Dermis microvascular lymphatic vessel endothelial cell (primary cell): ENCODE results near the gene LRRC14B. TPM values are rescaled to one million over a fixed set of nuclear protein-coding genes. Genes with fewer than 3 reads are reported as not detected.
"Not testable (repeated sequence)": the region's sequence is repeated elsewhere in the genome, so short reads cannot be mapped to it uniquely, and the experiment has no call there.

Experiments used
- DNase-seq, 2 donors: peaks; one replicate each; pipeline versions ENCODE4 v3.0.0 to v3.0.0-alpha.2; 2010; ENCODE audit warnings: low read depth in 2 of 2
- total RNA-seq: library from RNA; depleted of rRNA; stranded (reverse); fragments of >200 nt; gene quantifications from 2 replicates; pipeline ENCODE4 v1.2.1, GENCODE V29; 2014

LRRC14B gene
- total RNA-seq, 1 donor from 2014 or later, result not detected

- peak in 1 of 2 donors; percentile 47 for DNase-seq
Observed at GRCh38 chr5:206406-206805, 15.1 kb downstream of the LRRC14B start.

- DNase-seq, result no peak
Observed at GRCh38 chr5:206927-207536, 15.7 kb downstream of the LRRC14B start.

- no peak for DNase-seq
Observed at GRCh38 chr5:207599-207998, 16.3 kb downstream of the LRRC14B start.

- DNase-seq, result no peak
Observed at GRCh38 chr5:208449-209114, 17.3 kb downstream of the LRRC14B start.

- no peak for DNase-seq
Observed at GRCh38 chr5:213803-214395, 22.6 kb downstream of the LRRC14B start.

- not testable (repeated sequence) for DNase-seq
Observed at GRCh38 chr5:215256-215655, 24.0 kb downstream of the LRRC14B start.

GRCh38 chr5:216076-216475 is 24.8 kb downstream of the LRRC14B start:
- DNase-seq, result not testable (repeated sequence)

GRCh38 chr5:217494-218456 is 26.5 kb downstream of the LRRC14B start, which contains the start of the genes CCDC127 and SDHA:
CCDC127 (minus strand) TSS chr5:218153; CDS start chr5:216849, 1,304 bp downstream.
SDHA (plus strand) TSS chr5:218320; CDS start chr5:218356, 36 bp downstream.
- peak; percentile 82 to 93 for DNase-seq

GRCh38 chr5:218457-219291 is 27.4 kb downstream of the LRRC14B start:
- peak in 1 of 2 donors; percentile 47 for DNase-seq

GRCh38 chr5:219460-219863 is 28.2 kb downstream of the LRRC14B start:
- DNase-seq, result peak in 1 of 2 donors; percentile 63

GRCh38 chr5:219991-220390 is 28.7 kb downstream of the LRRC14B start:
- DNase-seq, result no peak

- DNase-seq, result peak in 1 of 2 donors; percentile 70
Observed at GRCh38 chr5:222951-223715, 31.8 kb downstream of the LRRC14B start.

- DNase-seq, result no peak
Observed at GRCh38 chr5:223791-224190, 32.5 kb downstream of the LRRC14B start.

- no peak for DNase-seq
Observed at GRCh38 chr5:225334-225733, 34.0 kb downstream of the LRRC14B start.

GRCh38 chr5:227375-227774 is 36.1 kb downstream of the LRRC14B start:
- not testable (repeated sequence) for DNase-seq

- DNase-seq, result no peak
Observed at GRCh38 chr5:228886-229285, 37.6 kb downstream of the LRRC14B start.

GRCh38 chr5:230711-231110 is 39.4 kb downstream of the LRRC14B start:
- no peak for DNase-seq

- no peak for DNase-seq
Observed at GRCh38 chr5:231661-232060, 40.4 kb downstream of the LRRC14B start.

GRCh38 chr5:233426-233825 is 42.1 kb downstream of the LRRC14B start:
- DNase-seq, result not testable (repeated sequence)

GRCh38 chr5:234450-234849 is 43.2 kb downstream of the LRRC14B start:
- DNase-seq, result peak in 1 of 2 donors; percentile 20
